CD4-positive, alpha-beta memory T cell (primary cell): ENCODE measurements around the gene CHPF2. TPM values are rescaled to one million over a fixed set of nuclear protein-coding genes. Genes with fewer than 3 reads are reported as not detected.

Experiments used
- CTCF ChIA-PET: fragments of 350-600 bp; sonication (Branson Sonifier 250); formaldehyde crosslinking; loops from one replicate; lab custom pipeline; 2021; ENCODE audit warnings: inconsistent platforms; ENCODE audit not compliant: partially characterized antibody; lab: Charles Lee
- POLR2A ChIA-PET: fragments of 350-600 bp; sonication (Branson Sonifier 250); formaldehyde crosslinking; loops from one replicate; lab custom pipeline; 2021; ENCODE audit not compliant: partially characterized antibody; lab: Charles Lee
- DNase-seq, 5 donors: peaks; one replicate each; pipeline versions ENCODE4 v3.0.0 to v3.0.0-alpha.2; 2020 to 2022; ENCODE audit warnings: mixed read lengths in 1 of 5
- H3K27ac ChIP-seq: one replicate; pipeline ENCODE4 v1.7.0; 2013; ENCODE audit warnings: low read depth, low read length
- H3K27me3 ChIP-seq: 2 replicates; pipeline ENCODE4 v1.7.0; 2013; ENCODE audit warnings: mild to moderate bottlenecking, low read length, moderate library complexity; ENCODE audit not compliant: insufficient read depth
- H3K36me3 ChIP-seq: 2 replicates; pipeline ENCODE4 v1.7.0; 2013; ENCODE audit warnings: mild to moderate bottlenecking, low read length, moderate library complexity; ENCODE audit not compliant: insufficient read depth
- H3K4me1 ChIP-seq: 2 replicates; pipeline ENCODE4 v1.7.0; 2013; ENCODE audit warnings: mild to moderate bottlenecking, low read length, moderate library complexity; ENCODE audit not compliant: insufficient read depth
- H3K4me3 ChIP-seq, 2 donors: one replicate each; pipeline ENCODE4 v1.7.0; 2013; ENCODE audit warnings: low read length in 2 of 2, mild to moderate bottlenecking in 1 of 2
- H3K9me3 ChIP-seq, 2 donors: one replicate each; pipeline ENCODE4 v1.7.0; 2013; ENCODE audit warnings: low read length in 2 of 2, control low read depth in 1 of 2; ENCODE audit not compliant: control insufficient read depth in 1 of 2
- H3K27ac Mint-ChIP-seq, 7 donors: one replicate each; pipeline ENCODE4 v1.8.0; 2020 to 2021; ENCODE audit warnings: mixed read lengths in 7 of 7, mild to moderate bottlenecking in 6 of 7, inconsistent platforms in 3 of 7, moderate library complexity in 3 of 7
- H3K27me3 Mint-ChIP-seq, 2 donors: one replicate each; pipeline ENCODE4 v1.8.0; 2020 to 2021; ENCODE audit warnings: mixed read lengths in 2 of 2
- H3K36me3 Mint-ChIP-seq, 2 donors: one replicate each; pipeline ENCODE4 v1.8.0; 2020 to 2021; ENCODE audit warnings: mixed read lengths in 2 of 2, inconsistent platforms in 1 of 2, mild to moderate bottlenecking in 1 of 2
- H3K4me1 Mint-ChIP-seq, 4 donors: one replicate each; pipeline ENCODE4 v1.8.0; 2020 to 2021; ENCODE audit warnings: mixed read lengths in 4 of 4, mild to moderate bottlenecking in 1 of 4
- H3K4me3 Mint-ChIP-seq, 8 donors: one replicate each; pipeline ENCODE4 v1.8.0; 2020 to 2021; ENCODE audit warnings: mixed read lengths in 8 of 8, mild to moderate bottlenecking in 7 of 8, moderate library complexity in 6 of 8, inconsistent platforms in 3 of 8
- H3K9me3 Mint-ChIP-seq, 8 donors: one replicate each; pipeline ENCODE4 v1.8.0; 2020 to 2021; ENCODE audit warnings: mixed read lengths in 8 of 8, mild to moderate bottlenecking in 5 of 8, inconsistent platforms in 3 of 8, moderate library complexity in 1 of 8
- intact Hi-C: fragments of 100-400 bp; cut with micrococcal nuclease; formaldehyde crosslinking; loops from one replicate; pipeline ENCODE4 v1.15.1; 2023
- polyA plus RNA-seq, 2 donors: library from polyadenylated mRNA; unstranded; fragments of 300-500 nt; fragmentation: Illumina TruSeq; gene quantifications; one replicate each; pipeline ENCODE4 v1.2.3, GENCODE V29; 2021
- total RNA-seq, 2 experiments: library from RNA; stranded (reverse); gene quantifications; one replicate each; pipeline ENCODE4 v1.2.3, GENCODE V29; 2021

CHPF2 gene
- total and polyA plus RNA-seq, 4 experiments from 2014 or later, result 25.3 to 52.3 (median 40.4) TPM

- intact Hi-C loops, result loop anchor here (2.0 kb wide), 3 partner anchors 125 to 651 kb away; partner anchors contain the start of genes PRKAG2 and SLC4A2
- Histone ChIP-seq H3K36me3 (peaks cover 34% of the 10 kb centered on the region), H3K4me1 (peaks cover 25% of the 10 kb centered on the region), H3K4me3 (peak overlapping the region; percentile 62 to 80), H3K9me3 (no peaks in the 10 kb centered on the region), H3K27me3 (no peaks in the 10 kb centered on the region), H3K27ac (peak overlapping the region; percentile 83)
- peak overlapping the region in 6 of 7 donors; percentile 89 to 96 (median 96) for H3K27ac Mint-ChIP-seq
- ChIA-PET POLR2A (interaction anchor here (1.3 to 3.6 kb wide), 6 partner anchors 12 to 218 kb away, joined by 3 to 32 read pairs (median 12); partner anchors contain the start of gene H2BK1), CTCF (interaction anchor here (0.7 to 4.5 kb wide), 5 partner anchors 17 to 263 kb away, joined by 3 to 33 read pairs (median 4); no protein-coding TSS in a partner anchor)
- H3K9me3 Mint-ChIP-seq, result peaks cover 0 to 2% (median 0%) of the 10 kb centered on the region in 8 donors
- DNase-seq, result no peak
- peaks cover 24 to 41% (median 33%) of the 10 kb centered on the region in 4 donors for H3K4me1 Mint-ChIP-seq
- H3K4me3 Mint-ChIP-seq, result peak overlapping the region; percentile 95 to 100 (median 96)
- no peaks in the 10 kb centered on the region for H3K27me3 Mint-ChIP-seq
- peaks cover 33 to 43% of the 10 kb centered on the region in 2 donors for H3K36me3 Mint-ChIP-seq
Observed at GRCh38 chr7:151225948-151226510, 6.3 kb upstream of the CHPF2 start.

- Histone ChIP-seq H3K4me3 (peak overlapping the region; percentile 62 to 80), H3K9me3 (no peaks in the 10 kb centered on the region), H3K36me3 (peaks cover 32% of the 10 kb centered on the region), H3K27me3 (no peaks in the 10 kb centered on the region), H3K27ac (peak overlapping the region; percentile 83), H3K4me1 (peaks cover 28% of the 10 kb centered on the region)
- Mint-ChIP-seq H3K4me3 (peak overlapping the region; percentile 95 to 100 (median 96)), H3K9me3 (peaks cover 0 to 2% (median 0%) of the 10 kb centered on the region in 8 donors), H3K27me3 (no peaks in the 10 kb centered on the region), H3K4me1 (peaks cover 26 to 46% (median 34%) of the 10 kb centered on the region in 4 donors), H3K36me3 (peaks cover 30 to 41% of the 10 kb centered on the region in 2 donors), H3K27ac (peak overlapping the region; percentile 95 to 98 (median 96))
- POLR2A ChIA-PET, result interaction anchor here (0.9 to 3.6 kb wide), 11 partner anchors 9 to 293 kb away, joined by 3 to 32 read pairs (median 5); partner anchors contain the start of genes GBX1, H2BK1 and RHEB
- DNase-seq, result no peak
- intact Hi-C loops, result loop anchor here (2.0 kb wide), 3 partner anchors 124 to 650 kb away; partner anchors contain the start of genes PRKAG2 and SLC4A2
- CTCF ChIA-PET, result interaction anchor here (0.8 to 2.9 kb wide), 4 partner anchors 17 to 264 kb away, joined by 3 to 33 read pairs (median 4); no protein-coding TSS in a partner anchor
Observed at GRCh38 chr7:151226560-151226874, 5.8 kb upstream of the CHPF2 start.

- Mint-ChIP-seq H3K4me3 (peak within 1 kb of the TSS; percentile 95 to 100 (median 96)), H3K27me3 (no peaks in the 10 kb centered on the region), H3K9me3 (peaks cover 0 to 2% (median 0%) of the 10 kb centered on the region in 8 donors), H3K36me3 (peaks cover 26 to 39% of the 10 kb centered on the region in 2 donors), H3K27ac (peak within 1 kb of the TSS; percentile 95 to 98 (median 96)), H3K4me1 (peaks cover 29 to 52% (median 40%) of the 10 kb centered on the region in 4 donors)
- no peaks in the 10 kb centered on the region for H3K27me3 ChIP-seq
- peak within 1 kb of the TSS; percentile 83 for H3K27ac ChIP-seq
- intact Hi-C loops, result loop anchor here (1.0 to 2.0 kb wide), 6 partner anchors 17 to 1389 kb away; partner anchors contain the start of genes PRKAG2, SLC4A2 and ZNF862
- peak; percentile 94 to 99 (median 95) for DNase-seq
- H3K36me3 ChIP-seq, result peaks cover 28% of the 10 kb centered on the region
- POLR2A ChIA-PET, result interaction anchor here (0.6 to 3.6 kb wide), 22 partner anchors 9 to 1512 kb away, joined by 3 to 32 read pairs (median 4); partner anchors contain the start of genes GBX1, H2BK1, NUB1 and RHEB
- H3K9me3 ChIP-seq, result no peaks in the 10 kb centered on the region
- CTCF ChIA-PET, result interaction anchor here (0.5 to 2.9 kb wide), 6 partner anchors 10 to 264 kb away, joined by 3 to 33 read pairs (median 3); no protein-coding TSS in a partner anchor
- peaks cover 34% of the 10 kb centered on the region for H3K4me1 ChIP-seq
- peak within 1 kb of the TSS; percentile 62 to 80 for H3K4me3 ChIP-seq
Observed at GRCh38 chr7:151226875-151227782, 5.2 kb upstream of the CHPF2 start, which contains the start of gene ABCF2. Gene ABCF2 (minus strand): TSS chr7:151227205. CDS start chr7:151226458, 747 bp downstream.

GRCh38 chr7:151228024-151228866, 4.0 kb upstream of the CHPF2 start:
- H3K4me3 Mint-ChIP-seq, result peak overlapping the region; percentile 95 to 100 (median 96)
- Histone ChIP-seq H3K27ac (peak overlapping the region; percentile 83), H3K4me1 (peaks cover 37% of the 10 kb centered on the region), H3K27me3 (no peaks in the 10 kb centered on the region), H3K4me3 (peak overlapping the region; percentile 62 to 80), H3K9me3 (no peaks in the 10 kb centered on the region), H3K36me3 (peaks cover 17% of the 10 kb centered on the region)
- H3K27ac Mint-ChIP-seq, result peak overlapping the region; percentile 95 to 98 (median 96)
- ChIA-PET POLR2A (interaction anchor here (0.7 to 3.6 kb wide), 8 partner anchors 10 to 1513 kb away, joined by 3 to 32 read pairs (median 7); no protein-coding TSS in a partner anchor), CTCF (interaction anchor here (1.3 to 2.9 kb wide), 3 partner anchors 9 to 265 kb away, joined by 3 to 33 read pairs (median 4); no protein-coding TSS in a partner anchor)
- peaks cover 31 to 59% (median 44%) of the 10 kb centered on the region in 4 donors for H3K4me1 Mint-ChIP-seq
- H3K27me3 Mint-ChIP-seq, result no peaks in the 10 kb centered on the region
- H3K36me3 Mint-ChIP-seq, result peaks cover 18 to 36% of the 10 kb centered on the region in 2 donors
- no peaks in the 10 kb centered on the region for H3K9me3 Mint-ChIP-seq
- DNase-seq, result no peak
- intact Hi-C loops, result no loop called here

GRCh38 chr7:151229249-151229648, 3.0 kb upstream of the CHPF2 start:
- H3K27me3 Mint-ChIP-seq, result no peaks in the 10 kb centered on the region
- Histone ChIP-seq H3K36me3 (peaks cover 7% of the 10 kb centered on the region), H3K27ac (no peak overlapping the region), H3K4me1 (peaks cover 47% of the 10 kb centered on the region), H3K27me3 (no peaks in the 10 kb centered on the region), H3K4me3 (no peak overlapping the region), H3K9me3 (no peaks in the 10 kb centered on the region)
- DNase-seq, result no peak
- POLR2A ChIA-PET, result interaction anchor here (0.6 kb wide), 1 partner anchor 29 kb away, joined by 4 read pairs; no protein-coding TSS in a partner anchor
- intact Hi-C loops, result no loop called here
- peaks cover 38 to 64% (median 51%) of the 10 kb centered on the region in 4 donors for H3K4me1 Mint-ChIP-seq
- H3K9me3 Mint-ChIP-seq, result no peaks in the 10 kb centered on the region
- no peak overlapping the region for H3K27ac Mint-ChIP-seq
- H3K4me3 Mint-ChIP-seq, result no peak overlapping the region
- H3K36me3 Mint-ChIP-seq, result peaks cover 16 to 36% of the 10 kb centered on the region in 2 donors
- CTCF ChIA-PET, result interaction anchor here (0.7 kb wide), 1 partner anchor 47 kb away, joined by 3 read pairs; no protein-coding TSS in a partner anchor

- Mint-ChIP-seq H3K27ac (peak overlapping the region in 5 of 7 donors; percentile 40 to 99 (median 97)), H3K4me3 (peak overlapping the region in 6 of 8 donors; percentile 18 to 99 (median 97)), H3K27me3 (no peaks in the 10 kb centered on the region), H3K4me1 (peaks cover 28 to 63% (median 38%) of the 10 kb centered on the region in 4 donors), H3K9me3 (no peaks in the 10 kb centered on the region), H3K36me3 (peaks cover 3 to 23% of the 10 kb centered on the region in 2 donors)
- Histone ChIP-seq H3K27me3 (no peaks in the 10 kb centered on the region), H3K4me3 (no peak overlapping the region), H3K36me3 (peaks cover 11% of the 10 kb centered on the region), H3K9me3 (no peaks in the 10 kb centered on the region), H3K4me1 (peaks cover 43% of the 10 kb centered on the region), H3K27ac (no peak overlapping the region)
- CTCF ChIA-PET, result no interaction called here
- POLR2A ChIA-PET, result no interaction called here
- intact Hi-C loops, result loop anchor here (5.0 kb wide), 1 partner anchor 149 kb away; the partner anchor contains the start of genes FASTK and TMUB1
- DNase-seq, result no peak
Observed at GRCh38 chr7:151231080-151231479, 1.2 kb upstream of the CHPF2 start.
